ELR (cell line): ENCODE measurements around the gene PKNOX2.
A peak's percentile ranks its signal among the peaks of the same experiment; 100 is the strongest.

Source experiments
- DNase-seq: peaks from one replicate; pipeline ENCODE4 v3.0.0-alpha.2; 2015; ENCODE audit warnings: low read depth

Gene PKNOX2

GRCh38 chr11:125164422-125165110, at the start of gene PKNOX2:
PKNOX2 (plus strand) TSS chr11:125164751; CDS start chr11:125351306, 186,555 bp downstream.
- peak; percentile 68 for DNase-seq

GRCh38 chr11:125117429-125117828, 47.1 kb upstream of the PKNOX2 start:
- no peak for DNase-seq

- DNase-seq = no peak
These were observed 41.2 kb upstream of the PKNOX2 start for GRCh38 chr11:125123194-125123946.

GRCh38 chr11:125123947-125124617, 40.5 kb upstream of the PKNOX2 start:
- peak; percentile 57 for DNase-seq

- DNase-seq = no peak
These were observed 39.9 kb upstream of the PKNOX2 start for GRCh38 chr11:125124618-125124992.

GRCh38 chr11:125128450-125128849, 36.1 kb upstream of the PKNOX2 start:
- DNase-seq = peak; percentile 59

GRCh38 chr11:125129316-125129993, 35.1 kb upstream of the PKNOX2 start:
- no peak for DNase-seq

- no peak for DNase-seq
These were observed 32.5 kb upstream of the PKNOX2 start for GRCh38 chr11:125132071-125132470.

- DNase-seq = no peak
These were observed 32.0 kb upstream of the PKNOX2 start for GRCh38 chr11:125132596-125132995.

- DNase-seq = no peak
These were observed 28.6 kb upstream of the PKNOX2 start for GRCh38 chr11:125136001-125136400.

- no peak for DNase-seq
These were observed 25.6 kb upstream of the PKNOX2 start for GRCh38 chr11:125138966-125139365.

GRCh38 chr11:125139778-125140177, 24.8 kb upstream of the PKNOX2 start:
- DNase-seq = no peak

GRCh38 chr11:125140233-125140632, 24.3 kb upstream of the PKNOX2 start:
- DNase-seq = no peak

- no peak for DNase-seq
These were observed 23.4 kb upstream of the PKNOX2 start for GRCh38 chr11:125141178-125141577.

GRCh38 chr11:125141686-125142535, 22.6 kb upstream of the PKNOX2 start:
- DNase-seq = peak; percentile 56

- no peak for DNase-seq
These were observed 18.3 kb upstream of the PKNOX2 start for GRCh38 chr11:125146232-125146631.

GRCh38 chr11:125147280-125147679, 17.3 kb upstream of the PKNOX2 start:
- no peak for DNase-seq

- no peak for DNase-seq
These were observed 16.5 kb upstream of the PKNOX2 start for GRCh38 chr11:125148011-125148410.

GRCh38 chr11:125148743-125149142, 15.8 kb upstream of the PKNOX2 start:
- no peak for DNase-seq

- DNase-seq = no peak
These were observed 10.7 kb upstream of the PKNOX2 start for GRCh38 chr11:125153837-125154236.

GRCh38 chr11:125154378-125155099, 10.0 kb upstream of the PKNOX2 start:
- DNase-seq = no peak
